Endodermal cell (in vitro differentiated cells): Measurements from ENCODE around the gene CERS6. TPM values are rescaled to one million over a fixed set of nuclear protein-coding genes. Genes with fewer than 3 reads are reported as not detected.

Experiments
- DNase-seq: peaks from one replicate; pipeline ENCODE4 v3.0.0-alpha.2; 2017
- H3K27ac ChIP-seq: 2 replicates; pipeline ENCODE4 v1.5.1; 2013; ENCODE audit warnings: mild to moderate bottlenecking, low read depth, low read length, moderate library complexity
- H3K27me3 ChIP-seq: 2 replicates; pipeline ENCODE4 v1.6.1; 2013; ENCODE audit warnings: mild to moderate bottlenecking, low read length, moderate library complexity; ENCODE audit not compliant: insufficient read depth, control insufficient read depth, poor library complexity, severe bottlenecking
- H3K36me3 ChIP-seq: 2 replicates; pipeline ENCODE4 v1.7.0; 2013; ENCODE audit warnings: mild to moderate bottlenecking, low read length, moderate library complexity; ENCODE audit not compliant: control insufficient read depth, insufficient read depth
- H3K4me1 ChIP-seq: one replicate; pipeline ENCODE4 v1.7.0; 2013; ENCODE audit warnings: low read length; ENCODE audit not compliant: control insufficient read depth, insufficient read depth
- H3K4me3 ChIP-seq: 2 replicates; pipeline ENCODE4 v1.5.1; 2013; ENCODE audit warnings: mild to moderate bottlenecking, low read length, moderate library complexity
- H3K9ac ChIP-seq: 2 replicates; pipeline ENCODE4 v1.6.1; 2013; ENCODE audit warnings: mild to moderate bottlenecking, low read length, moderate library complexity; ENCODE audit not compliant: poor library complexity, severe bottlenecking; ENCODE audit errors: extremely low read depth
- H3K9me3 ChIP-seq: 2 replicates; pipeline ENCODE4 v1.6.1; 2013; ENCODE audit warnings: mild to moderate bottlenecking, low read length, moderate library complexity; ENCODE audit not compliant: control insufficient read depth
- H3K27ac Mint-ChIP-seq: 2 replicates; pipeline ENCODE4 v1.8.0; 2020; ENCODE audit warnings: mixed read lengths
- H3K27me3 Mint-ChIP-seq: 2 replicates; pipeline ENCODE4 v1.8.0; 2021; ENCODE audit warnings: mild to moderate bottlenecking, mixed read lengths; ENCODE audit not compliant: insufficient read depth
- H3K36me3 Mint-ChIP-seq: 2 replicates; pipeline ENCODE4 v1.8.0; 2020; ENCODE audit warnings: low read depth, mixed read lengths
- H3K4me1 Mint-ChIP-seq: 2 replicates; pipeline ENCODE4 v1.8.0; 2020; ENCODE audit warnings: mixed read lengths
- H3K4me3 Mint-ChIP-seq: 2 replicates; pipeline ENCODE4 v1.8.0; 2020; ENCODE audit warnings: mild to moderate bottlenecking, moderate library complexity, mixed read lengths
- H3K9me3 Mint-ChIP-seq: 2 replicates; pipeline ENCODE4 v1.8.0; 2020; ENCODE audit warnings: mild to moderate bottlenecking, mixed read lengths
- CTCF ChIP-seq: fragments of 200-600 bp; sonication (generic); conservative IDR thresholded peaks from 2 replicates; pipeline ENCODE4 v1.5.0; 2021; ENCODE audit warnings: antibody characterized with exemption, mild to moderate bottlenecking
- WGBS, 2 experiments: methylation state at CpG; one replicate each; pipeline versions ENCODE4 v1.1.5 to v1.1.7; 2013; ENCODE audit warnings: missing lambda C conversion rate in 2 of 2, mixed read lengths in 1 of 2; ENCODE audit not compliant: insufficient coverage in 1 of 2, insufficient read length in 1 of 2; 5-methylcytosine and 5-hydroxymethylcytosine counted together
- total RNA-seq, 2 donors: library from RNA; stranded (reverse); fragmentation: NEBNext Ultra II Directional in 1 of 2; extraction: Animal tissue kit (Norgen Biotek cat#: 25700) in 1 of 2; gene quantifications; 2 replicates in 1 of 2; 3 replicates in 1 of 2; pipeline ENCODE4 v1.2.1, GENCODE V29; 2021

The CERS6 gene
- total RNA-seq, 2 donors from 2014 or later, result 41.3 to 52.0 TPM

- no peak overlapping the region for H3K9ac ChIP-seq
- H3K36me3 ChIP-seq, result peaks cover 20% of the 10 kb centered on the region
- Mint-ChIP-seq H3K36me3 (peaks cover 11% of the 10 kb centered on the region), H3K27me3 (no peaks in the 10 kb centered on the region), H3K4me1 (peaks cover 13% of the 10 kb centered on the region), H3K9me3 (no peaks in the 10 kb centered on the region), H3K4me3 (no peak overlapping the region), H3K27ac (no peak overlapping the region)
- DNase-seq, result no peak
- no peak overlapping the region for H3K27ac ChIP-seq
- H3K4me1 ChIP-seq, result no peaks in the 10 kb centered on the region
- WGBS, 2 experiments, result 95 to 100% methylated on average over 3 to 4 of the region's 4 CpGs
- no peak overlapping the region for H3K4me3 ChIP-seq
- no peaks in the 10 kb centered on the region for H3K9me3 ChIP-seq
- TF ChIP-seq CTCF, result no peak
- no peaks in the 10 kb centered on the region for H3K27me3 ChIP-seq
These were observed 242.9 kb downstream of the CERS6 start for GRCh38 chr2:168698969-168699368.

GRCh38 chr2:168699844-168700417, 243.9 kb downstream of the CERS6 start:
- H3K9me3 ChIP-seq, result no peaks in the 10 kb centered on the region
- H3K9me3 Mint-ChIP-seq, result no peaks in the 10 kb centered on the region
- no peak overlapping the region for H3K4me3 Mint-ChIP-seq
- TF ChIP-seq CTCF, result no peak
- H3K4me1 Mint-ChIP-seq, result peaks cover 15% of the 10 kb centered on the region
- no peak overlapping the region for H3K27ac Mint-ChIP-seq
- no peak overlapping the region for H3K9ac ChIP-seq
- H3K27ac ChIP-seq, result no peak overlapping the region
- no peaks in the 10 kb centered on the region for H3K27me3 ChIP-seq
- peaks cover 13% of the 10 kb centered on the region for H3K36me3 Mint-ChIP-seq
- 95 to 98% methylated on average over 5 to 8 of the region's 8 CpGs for WGBS, 2 experiments
- DNase-seq, result no peak
- H3K4me3 ChIP-seq, result no peak overlapping the region
- no peaks in the 10 kb centered on the region for H3K4me1 ChIP-seq
- H3K27me3 Mint-ChIP-seq, result no peaks in the 10 kb centered on the region
- peaks cover 17% of the 10 kb centered on the region for H3K36me3 ChIP-seq

- no peak for DNase-seq
- 90% methylated on average over 5 of the region's 5 CpGs; no CpG with 5 or more reads in 1 of the 2 experiments for WGBS, 2 experiments
- Mint-ChIP-seq H3K36me3 (peaks cover 9% of the 10 kb centered on the region), H3K27me3 (no peaks in the 10 kb centered on the region), H3K27ac (no peak overlapping the region), H3K4me1 (peaks cover 21% of the 10 kb centered on the region), H3K9me3 (no peaks in the 10 kb centered on the region), H3K4me3 (no peak overlapping the region)
- H3K4me1 ChIP-seq, result no peaks in the 10 kb centered on the region
- no peak overlapping the region for H3K4me3 ChIP-seq
- TF ChIP-seq CTCF, result no peak
- H3K9me3 ChIP-seq, result no peaks in the 10 kb centered on the region
- H3K36me3 ChIP-seq, result peaks cover 9% of the 10 kb centered on the region
- no peak overlapping the region for H3K27ac ChIP-seq
- H3K27me3 ChIP-seq, result no peaks in the 10 kb centered on the region
- no peak overlapping the region for H3K9ac ChIP-seq
These were observed 244.7 kb downstream of the CERS6 start for GRCh38 chr2:168700615-168701245.
